ENCODE results near the gene SSH2.
"Not testable (repeated sequence)": the region's sequence is repeated elsewhere in the genome, so short reads cannot be mapped to it uniquely, and the experiment has no call there.

SSH2 gene

GRCh38 chr17:29929533-29930408 lies at the start of gene SSH2:
TSS of gene SSH2 (minus strand) at chr17:29930228. CDS start at chr17:29930000, 228 bp downstream.
- Histone ChIP-seq H3K27ac (peak within 1 kb of the TSS; percentile 80), H3K9ac (ENCODE audit: insufficient read length) (peak within 1 kb of the TSS; percentile 78), H3K4me3 (peak within 1 kb of the TSS; percentile 97), H3K9me3 (ENCODE audit: low read depth, low read length) (no peaks in the 10 kb centered on the region), H3K36me3 (ENCODE audit: insufficient read depth, low read length) (no peaks in the 10 kb centered on the region; the same call in 1 of the 2 replicates)
- DNase-seq (ENCODE audit: low read depth, low spot score): no peak
- TF ChIP-seq FOXP2 (optimal IDR thresholded peaks at IDR 0.05; ENCODE audit: control extremely low read depth, extremely low read length, insufficient read depth) (no peak), EZH2 (IDR thresholded peaks at IDR 0.05) (no peak), POLR2AphosphoS5 (IDR thresholded peaks at IDR 0.05; ENCODE audit: borderline replicate concordance, low read depth, low read length) (peak; percentile 70)

GRCh38 chr17:29977836-29978235 lies 47.8 kb upstream of the SSH2 start:
- DNase-seq (ENCODE audit: low read depth, low spot score): no peak

GRCh38 chr17:29973005-29973404 lies 43.0 kb upstream of the SSH2 start:
- TF ChIP-seq FOXP2 (optimal IDR thresholded peaks at IDR 0.05; ENCODE audit: control extremely low read depth, extremely low read length, insufficient read depth) (no peak), POLR2AphosphoS5 (IDR thresholded peaks at IDR 0.05; ENCODE audit: borderline replicate concordance, low read depth, low read length) (no peak), EZH2 (IDR thresholded peaks at IDR 0.05) (no peak)
- Histone ChIP-seq H3K9ac (ENCODE audit: insufficient read length) (no peak overlapping the region), H3K27ac (no peak overlapping the region), H3K9me3 (ENCODE audit: low read depth, low read length) (no peaks in the 10 kb centered on the region), H3K36me3 (ENCODE audit: insufficient read depth, low read length) (no peaks in the 10 kb centered on the region), H3K4me3 (no peak overlapping the region)
- DNase-seq (ENCODE audit: low read depth, low spot score): no peak

More at GRCh38 chr17:29977836-29978235, 47.8 kb upstream of the SSH2 start:
- H3K27ac ChIP-seq: no peak overlapping the region
- TF ChIP-seq EZH2 (IDR thresholded peaks at IDR 0.05) (no peak), FOXP2 (optimal IDR thresholded peaks at IDR 0.05; ENCODE audit: control extremely low read depth, extremely low read length, insufficient read depth) (no peak), POLR2AphosphoS5 (IDR thresholded peaks at IDR 0.05; ENCODE audit: borderline replicate concordance, low read depth, low read length) (no peak)
- no peaks in the 10 kb centered on the region for H3K9me3 ChIP-seq (ENCODE audit: low read depth, low read length)
- H3K4me3 ChIP-seq: no peak overlapping the region
- no peak overlapping the region for H3K9ac ChIP-seq (ENCODE audit: insufficient read length)
- H3K36me3 ChIP-seq (ENCODE audit: insufficient read depth, low read length): no peaks in the 10 kb centered on the region

GRCh38 chr17:29972277-29972676 lies 42.2 kb upstream of the SSH2 start:
- H3K4me3 ChIP-seq: no peak overlapping the region
- no peak for DNase-seq (ENCODE audit: low read depth, low spot score)
- no peak overlapping the region for H3K27ac ChIP-seq

GRCh38 chr17:29968271-29968670 lies 38.2 kb upstream of the SSH2 start:
- Histone ChIP-seq H3K27ac (no peak overlapping the region), H3K9me3 (ENCODE audit: low read depth, low read length) (no peaks in the 10 kb centered on the region), H3K4me3 (no peak overlapping the region), H3K36me3 (ENCODE audit: insufficient read depth, low read length) (no peaks in the 10 kb centered on the region), H3K9ac (ENCODE audit: insufficient read length) (no peak overlapping the region)
- TF ChIP-seq FOXP2 (optimal IDR thresholded peaks at IDR 0.05; ENCODE audit: control extremely low read depth, extremely low read length, insufficient read depth) (no peak), EZH2 (IDR thresholded peaks at IDR 0.05) (no peak), POLR2AphosphoS5 (IDR thresholded peaks at IDR 0.05; ENCODE audit: borderline replicate concordance, low read depth, low read length) (no peak)
- DNase-seq (ENCODE audit: low read depth, low spot score): no peak

More at GRCh38 chr17:29972277-29972676, 42.2 kb upstream of the SSH2 start:
- no peak overlapping the region for H3K9ac ChIP-seq (ENCODE audit: insufficient read length)
- no peaks in the 10 kb centered on the region for H3K36me3 ChIP-seq (ENCODE audit: insufficient read depth, low read length)
- TF ChIP-seq FOXP2 (optimal IDR thresholded peaks at IDR 0.05; ENCODE audit: control extremely low read depth, extremely low read length, insufficient read depth) (no peak), POLR2AphosphoS5 (IDR thresholded peaks at IDR 0.05; ENCODE audit: borderline replicate concordance, low read depth, low read length) (no peak), EZH2 (IDR thresholded peaks at IDR 0.05) (no peak)
- H3K9me3 ChIP-seq (ENCODE audit: low read depth, low read length): no peaks in the 10 kb centered on the region

GRCh38 chr17:29962656-29963055 lies 32.6 kb upstream of the SSH2 start:
- DNase-seq (ENCODE audit: low read depth, low spot score): no peak
- Histone ChIP-seq H3K9ac (ENCODE audit: insufficient read length) (no peak overlapping the region), H3K27ac (no peak overlapping the region), H3K9me3 (ENCODE audit: low read depth, low read length) (no peaks in the 10 kb centered on the region), H3K36me3 (ENCODE audit: insufficient read depth, low read length) (no peaks in the 10 kb centered on the region), H3K4me3 (no peak overlapping the region)
- no peak for TF ChIP-seq POLR2AphosphoS5 (IDR thresholded peaks at IDR 0.05; ENCODE audit: borderline replicate concordance, low read depth, low read length)
- no peak for TF ChIP-seq EZH2 (IDR thresholded peaks at IDR 0.05)
- no peak for TF ChIP-seq FOXP2 (optimal IDR thresholded peaks at IDR 0.05; ENCODE audit: control extremely low read depth, extremely low read length, insufficient read depth)

- H3K4me3 ChIP-seq: no peak overlapping the region
- H3K9me3 ChIP-seq (ENCODE audit: low read depth, low read length): no peaks in the 10 kb centered on the region
- H3K36me3 ChIP-seq (ENCODE audit: insufficient read depth, low read length): no peaks in the 10 kb centered on the region
- DNase-seq (ENCODE audit: low read depth, low spot score): no peak
- no peak overlapping the region for H3K27ac ChIP-seq
- H3K9ac ChIP-seq (ENCODE audit: insufficient read length): no peak overlapping the region
- no peak for TF ChIP-seq EZH2 (IDR thresholded peaks at IDR 0.05)
- no peak for TF ChIP-seq FOXP2 (optimal IDR thresholded peaks at IDR 0.05; ENCODE audit: control extremely low read depth, extremely low read length, insufficient read depth)
- TF ChIP-seq POLR2AphosphoS5 (IDR thresholded peaks at IDR 0.05; ENCODE audit: borderline replicate concordance, low read depth, low read length): no peak
These were observed 29.8 kb upstream of the SSH2 start for GRCh38 chr17:29959658-29960337.

- H3K27ac ChIP-seq: no peak overlapping the region
- H3K36me3 ChIP-seq (ENCODE audit: insufficient read depth, low read length): no peaks in the 10 kb centered on the region
- DNase-seq (ENCODE audit: low read depth, low spot score): no peak
These were observed 29.1 kb upstream of the SSH2 start for GRCh38 chr17:29958947-29959657.

GRCh38 chr17:29957488-29957887 lies 27.5 kb upstream of the SSH2 start:
- H3K4me3 ChIP-seq; H3K27ac ChIP-seq; DNase-seq (ENCODE audit: low read depth, low spot score); H3K36me3 ChIP-seq (ENCODE audit: insufficient read depth, low read length); H3K9ac ChIP-seq (ENCODE audit: insufficient read length); H3K9me3 ChIP-seq (ENCODE audit: low read depth, low read length): not testable (repeated sequence)

More at GRCh38 chr17:29958947-29959657, 29.1 kb upstream of the SSH2 start:
- TF ChIP-seq EZH2 (IDR thresholded peaks at IDR 0.05) (no peak), FOXP2 (optimal IDR thresholded peaks at IDR 0.05; ENCODE audit: control extremely low read depth, extremely low read length, insufficient read depth) (no peak), POLR2AphosphoS5 (IDR thresholded peaks at IDR 0.05; ENCODE audit: borderline replicate concordance, low read depth, low read length) (no peak)
- H3K9ac ChIP-seq (ENCODE audit: insufficient read length): no peak overlapping the region
- H3K4me3 ChIP-seq: no peak overlapping the region
- H3K9me3 ChIP-seq (ENCODE audit: low read depth, low read length): no peaks in the 10 kb centered on the region
